ENCODE results near the gene ARHGAP24.

- TF ChIP-seq YY1 (IDR thresholded peaks at IDR 0.05; ENCODE audit: low read depth) (no peak), RFX5 (IDR thresholded peaks at IDR 0.05; ENCODE audit: low read length) (no peak), CTCF (IDR thresholded peaks at IDR 0.05) (peak; percentile 73), POLR2AphosphoS5 (IDR thresholded peaks at IDR 0.05; ENCODE audit: low read depth, low read length) (no peak), SIN3A (IDR thresholded peaks at IDR 0.05; ENCODE audit: borderline replicate concordance, low read depth, low read length) (no peak), RCOR1 (IDR thresholded peaks at IDR 0.05; ENCODE audit: low read length) (no peak), IRF3 (IDR thresholded peaks at IDR 0.05; ENCODE audit: low read depth, low read length) (no peak), REST (IDR thresholded peaks at IDR 0.05; ENCODE audit: low read depth, low read length) (no peak), GABPA (IDR thresholded peaks at IDR 0.05; ENCODE audit: low read depth) (no peak), EZH2phosphoT487 (IDR thresholded peaks at IDR 0.05; ENCODE audit: borderline replicate concordance, low read depth) (no peak)
Observed at GRCh38 chr4:85968945-85969819, 494.2 kb downstream of the ARHGAP24 start.

Measured in SK-N-SH (cell line).